Activated CD4-positive, alpha-beta T cell treated with anti-CD3 and anti-CD28 coated beads, Interleukin-2, amount 50 U/mL, for 4 hours (primary cell): ENCODE measurements around the gene USP28.

Experiments
- DNase-seq, 2 experiments: peaks; one replicate each; pipeline ENCODE4 v3.0.0-alpha.2; 2020

Gene USP28

GRCh38 chr11:113876074-113876797 is 864 bp upstream of the USP28 start:
- no peak for DNase-seq

- no peak for DNase-seq
Measured at GRCh38 chr11:113874581-113875233, 665 bp downstream of the USP28 start.

- no peak for DNase-seq
Measured at GRCh38 chr11:113874096-113874495, 1.3 kb downstream of the USP28 start.

- no peak for DNase-seq
Measured at GRCh38 chr11:113873236-113873626, 2.1 kb downstream of the USP28 start.

GRCh38 chr11:113871336-113871735 is 4.0 kb downstream of the USP28 start:
- DNase-seq: no peak

- DNase-seq: no peak
Measured at GRCh38 chr11:113867843-113868503, 7.4 kb downstream of the USP28 start.

GRCh38 chr11:113865873-113866272 is 9.5 kb downstream of the USP28 start:
- no peak for DNase-seq

GRCh38 chr11:113864410-113864809 is 11.0 kb downstream of the USP28 start:
- no peak for DNase-seq

- DNase-seq: no peak
Measured at GRCh38 chr11:113862435-113862834, 12.9 kb downstream of the USP28 start.

- no peak for DNase-seq
Measured at GRCh38 chr11:113859665-113860064, 15.7 kb downstream of the USP28 start.

GRCh38 chr11:113856966-113857759 is 18.2 kb downstream of the USP28 start:
- no peak for DNase-seq

GRCh38 chr11:113855803-113856202 is 19.6 kb downstream of the USP28 start:
- no peak for DNase-seq

- DNase-seq: no peak
Measured at GRCh38 chr11:113850188-113850587, 25.2 kb downstream of the USP28 start.

- no peak for DNase-seq
Measured at GRCh38 chr11:113849713-113850112, 25.7 kb downstream of the USP28 start.

GRCh38 chr11:113847580-113847979 is 27.8 kb downstream of the USP28 start:
- DNase-seq: no peak

- DNase-seq: no peak
Measured at GRCh38 chr11:113847111-113847510, 28.3 kb downstream of the USP28 start.

GRCh38 chr11:113841691-113842090 is 33.7 kb downstream of the USP28 start:
- no peak for DNase-seq

GRCh38 chr11:113840932-113841664 is 34.3 kb downstream of the USP28 start:
- no peak for DNase-seq

GRCh38 chr11:113839842-113840241 is 35.5 kb downstream of the USP28 start:
- DNase-seq: no peak

- DNase-seq: no peak
Measured at GRCh38 chr11:113838005-113838404, 37.4 kb downstream of the USP28 start.

- no peak for DNase-seq
Measured at GRCh38 chr11:113835306-113835705, 40.1 kb downstream of the USP28 start.

GRCh38 chr11:113833151-113833550 is 42.2 kb downstream of the USP28 start:
- no peak for DNase-seq

- no peak for DNase-seq
Measured at GRCh38 chr11:113831314-113831713, 44.1 kb downstream of the USP28 start.
